ENCODE data around the gene SOX2.
"Not testable (repeated sequence)": the region's sequence is repeated elsewhere in the genome, so short reads cannot be mapped to it uniquely, and the experiment has no call there.

The SOX2 gene

DNA sequence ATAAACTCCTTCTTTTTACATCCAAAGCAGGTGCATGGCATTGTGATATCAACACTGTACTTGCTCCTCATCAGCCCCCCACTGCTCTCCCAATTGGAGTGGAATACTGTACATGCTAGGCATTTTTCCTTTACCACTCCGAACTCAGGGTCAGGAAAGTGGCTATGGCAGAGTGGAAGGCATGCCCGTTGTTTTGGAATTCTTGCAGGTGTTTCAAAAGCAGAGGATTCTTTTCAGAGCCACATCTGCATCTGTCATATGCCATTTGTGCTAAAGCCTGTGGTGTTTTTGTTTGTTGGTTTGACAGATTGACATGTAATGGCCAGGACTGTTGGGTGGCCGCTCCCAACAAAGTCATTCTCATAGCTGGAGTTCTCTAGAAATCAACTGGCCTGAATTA is 41.7 kb downstream of the SOX2 start:
- H3K4me3 ChIP-seq (ENCODE audit: low read length) = no peak overlapping the region
- DNase-seq (ENCODE audit: low read depth) = no peak
- TF ChIP-seq, protein P1, sequence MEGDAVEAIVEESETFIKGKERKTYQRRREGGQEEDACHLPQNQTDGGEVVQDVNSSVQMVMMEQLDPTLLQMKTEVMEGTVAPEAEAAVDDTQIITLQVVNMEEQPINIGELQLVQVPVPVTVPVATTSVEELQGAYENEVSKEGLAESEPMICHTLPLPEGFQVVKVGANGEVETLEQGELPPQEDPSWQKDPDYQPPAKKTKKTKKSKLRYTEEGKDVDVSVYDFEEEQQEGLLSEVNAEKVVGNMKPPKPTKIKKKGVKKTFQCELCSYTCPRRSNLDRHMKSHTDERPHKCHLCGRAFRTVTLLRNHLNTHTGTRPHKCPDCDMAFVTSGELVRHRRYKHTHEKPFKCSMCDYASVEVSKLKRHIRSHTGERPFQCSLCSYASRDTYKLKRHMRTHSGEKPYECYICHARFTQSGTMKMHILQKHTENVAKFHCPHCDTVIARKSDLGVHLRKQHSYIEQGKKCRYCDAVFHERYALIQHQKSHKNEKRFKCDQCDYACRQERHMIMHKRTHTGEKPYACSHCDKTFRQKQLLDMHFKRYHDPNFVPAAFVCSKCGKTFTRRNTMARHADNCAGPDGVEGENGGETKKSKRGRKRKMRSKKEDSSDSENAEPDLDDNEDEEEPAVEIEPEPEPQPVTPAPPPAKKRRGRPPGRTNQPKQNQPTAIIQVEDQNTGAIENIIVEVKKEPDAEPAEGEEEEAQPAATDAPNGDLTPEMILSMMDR (conservative IDR thresholded peaks at IDR 0.05; ENCODE audit: low read depth, low read length) = no peak

DNA sequence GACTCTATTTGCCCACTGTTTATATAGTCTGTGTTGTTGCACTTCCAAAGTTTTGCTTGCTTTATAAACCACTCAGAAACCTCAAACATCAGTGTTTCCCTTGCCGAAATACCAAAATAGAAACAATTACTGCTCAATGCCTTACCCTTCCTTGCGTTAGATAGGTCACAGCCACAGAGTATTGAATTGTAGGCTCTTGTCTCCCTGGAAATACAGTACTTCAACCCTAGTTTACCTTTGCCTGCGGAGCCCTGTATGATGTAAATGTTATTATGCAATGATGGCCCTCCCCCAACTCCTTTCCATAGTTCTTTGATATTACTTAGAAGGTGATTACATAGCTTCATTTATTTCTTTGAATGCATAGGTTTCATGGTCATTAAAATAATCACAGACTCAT is 44.2 kb downstream of the SOX2 start:
- H3K4me3 ChIP-seq (ENCODE audit: low read length) = no peak overlapping the region
- DNase-seq (ENCODE audit: low read depth) = no peak
- TF ChIP-seq, protein P1 (conservative IDR thresholded peaks at IDR 0.05; ENCODE audit: low read depth, low read length) = no peak

DNA sequence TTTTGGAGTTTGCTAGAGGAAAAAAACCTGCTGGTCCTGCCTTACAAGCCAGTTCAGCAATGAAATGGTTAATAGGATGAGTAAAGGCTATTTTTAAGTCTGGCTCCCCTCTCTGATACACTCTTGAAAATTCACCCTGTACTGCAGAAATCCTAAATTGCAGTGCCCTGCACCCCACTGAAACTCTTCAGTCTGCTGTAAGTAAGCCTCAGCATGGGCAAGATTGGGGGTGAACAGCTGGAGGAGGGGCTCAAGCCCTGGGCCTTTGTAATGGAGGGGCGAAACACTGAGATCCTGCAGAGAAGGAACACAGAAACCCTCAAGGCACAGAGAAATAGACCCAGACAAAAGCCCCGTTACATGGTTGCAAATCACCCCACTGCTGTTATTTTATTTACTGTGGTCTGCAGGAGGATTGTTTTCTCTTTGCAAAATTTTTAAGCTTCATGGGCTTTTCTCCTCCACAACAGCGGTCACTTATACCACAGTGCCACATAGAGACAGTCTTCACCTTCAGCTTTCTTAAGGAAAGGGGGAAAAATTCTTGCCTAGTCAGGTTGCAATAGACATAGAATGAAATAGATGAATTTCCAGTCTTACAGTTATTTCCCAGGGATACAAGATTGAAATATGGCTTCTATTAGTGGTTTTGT is 45.0 kb downstream of the SOX2 start:
- no peak for DNase-seq (ENCODE audit: low read depth)
- TF ChIP-seq, protein P1 (conservative IDR thresholded peaks at IDR 0.05; ENCODE audit: low read depth, low read length) = no peak
- no peak overlapping the region for H3K4me3 ChIP-seq (ENCODE audit: low read length)

DNA sequence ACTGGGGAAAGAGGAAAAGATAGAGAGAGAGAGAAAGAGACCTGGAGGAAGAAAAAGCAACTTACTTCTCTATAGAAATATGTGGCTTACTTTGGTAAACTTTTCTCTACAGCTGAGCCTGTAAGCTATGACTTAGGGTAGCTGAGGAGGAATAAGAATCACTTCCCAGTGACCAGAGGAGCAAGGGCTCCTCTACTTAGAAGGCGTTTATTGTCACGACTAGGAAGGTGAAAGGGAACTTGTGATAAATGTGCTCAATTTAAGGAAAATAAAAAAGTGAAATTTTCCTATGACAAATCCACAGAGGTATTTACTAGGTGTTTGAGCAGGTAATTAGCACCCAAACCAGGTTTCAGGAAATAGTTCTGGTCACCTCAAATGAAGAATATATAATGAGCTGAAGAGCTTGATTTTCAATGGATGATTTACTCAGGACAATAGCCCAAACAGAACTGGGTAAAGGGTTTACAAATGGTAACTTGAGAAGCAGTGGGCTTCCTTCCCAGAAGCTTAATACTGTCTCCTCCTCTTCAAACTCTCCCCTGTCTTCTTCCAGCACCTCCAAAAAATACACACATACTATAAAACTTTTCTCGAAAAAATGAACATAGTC is 46.1 kb downstream of the SOX2 start:
- no peak for DNase-seq (ENCODE audit: low read depth)
- TF ChIP-seq, protein P1 (conservative IDR thresholded peaks at IDR 0.05; ENCODE audit: low read depth, low read length) = no peak
- H3K4me3 ChIP-seq (ENCODE audit: low read length) = no peak overlapping the region

DNA sequence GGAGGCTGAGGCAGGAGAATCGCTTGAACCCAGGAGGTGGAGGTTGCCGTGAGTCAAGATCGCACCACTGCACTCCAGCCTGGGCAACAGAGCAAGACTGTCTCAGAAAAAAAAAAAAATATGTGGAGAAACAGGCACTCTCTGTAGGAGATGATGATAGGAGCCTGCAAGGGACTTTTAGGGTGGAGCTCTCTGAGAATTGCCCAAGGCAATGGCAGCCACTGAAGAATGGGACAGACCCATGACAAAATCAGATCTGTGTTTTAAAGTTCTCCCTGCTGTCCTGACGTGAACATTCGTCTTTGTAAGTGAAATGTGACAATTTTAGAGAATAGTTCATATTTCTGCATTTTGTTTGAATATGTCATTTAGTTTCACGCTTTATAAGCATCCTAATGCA is 50.2 kb downstream of the SOX2 start:
- DNase-seq (ENCODE audit: low read depth) = no peak
- no peak overlapping the region for H3K4me3 ChIP-seq (ENCODE audit: low read length)
- TF ChIP-seq, protein P1 (conservative IDR thresholded peaks at IDR 0.05; ENCODE audit: low read depth, low read length) = no peak

DNA sequence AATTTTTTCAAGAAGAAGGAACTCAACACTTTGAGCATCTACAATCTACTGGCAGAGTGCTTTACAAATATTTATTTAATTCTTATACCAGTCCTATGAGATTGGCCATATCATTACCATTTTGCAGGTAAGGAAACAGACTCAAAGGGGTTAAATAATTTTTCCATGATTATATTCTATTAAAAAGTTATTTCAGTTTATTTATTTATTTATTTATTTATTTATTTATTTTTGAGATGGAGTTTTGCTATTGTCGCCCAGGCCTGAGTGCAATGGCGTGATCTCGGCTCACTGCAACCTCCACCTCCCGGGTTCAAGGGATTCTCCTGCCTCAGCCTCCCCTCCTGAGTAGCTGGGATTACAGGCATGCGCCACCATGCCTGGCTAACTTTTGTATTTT is 52.3 kb downstream of the SOX2 start:
- not testable (repeated sequence) for DNase-seq (ENCODE audit: low read depth); H3K4me3 ChIP-seq (ENCODE audit: low read length)
